ENCODE results near the gene PDE7B. TPM values are rescaled to one million over a fixed set of nuclear protein-coding genes. Genes with fewer than 3 reads are reported as not detected.

PDE7B gene
- total and polyA plus RNA-seq, 4 donors: 1.0 to 6.9 (median 3.8) TPM

DNA sequence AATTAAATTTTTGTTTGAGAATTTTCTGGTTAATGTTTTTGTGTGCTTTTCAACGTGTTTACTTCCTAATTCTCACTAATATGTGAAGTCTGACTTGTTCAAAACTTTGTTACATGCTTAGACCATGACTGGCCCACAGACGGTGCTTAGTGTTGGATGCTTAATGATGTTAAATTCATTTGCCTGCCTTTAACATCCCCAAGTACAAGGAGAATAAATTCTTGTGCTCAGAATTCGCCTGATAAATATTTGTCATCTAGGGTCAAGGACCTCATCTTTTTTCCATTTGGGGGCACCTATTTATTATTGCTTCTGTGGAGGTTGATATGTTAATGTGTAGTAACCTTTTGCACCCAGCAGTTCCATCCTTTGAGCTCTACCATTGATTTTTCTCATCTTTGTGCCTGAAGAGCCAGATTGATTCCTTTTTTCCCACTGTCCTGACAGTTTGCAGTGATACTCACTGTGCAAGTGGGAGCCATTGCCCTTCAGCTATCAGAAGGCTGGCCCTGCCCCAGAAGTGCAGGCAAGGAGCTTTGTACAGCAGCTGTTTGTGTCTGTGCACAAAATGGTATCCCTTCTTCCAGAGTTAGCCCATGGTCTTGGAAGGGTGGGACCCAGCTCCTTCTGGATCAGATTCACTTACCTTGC lies 170.8 kb downstream of the PDE7B start:
- no peaks in the 10 kb centered on the region for H3K36me3 ChIP-seq (ENCODE audit: control insufficient read depth in 1 of 2, insufficient read depth in 2 of 2, low read length in 1 of 2)
- DNase-seq: no peak
- intact Hi-C loops (cut with DNase I): no loop called here
- H3K27ac ChIP-seq (ENCODE audit: low read depth in 1 of 2, low read length in 2 of 2): no peak overlapping the region
- no peak overlapping the region for H3K4me3 ChIP-seq (ENCODE audit: low read length in 2 of 2)
- H3K27me3 ChIP-seq (ENCODE audit: control insufficient read depth in 1 of 2, insufficient read depth in 2 of 2, low read length in 1 of 2): no peaks in the 10 kb centered on the region
- 82 to 99% methylated on average over 3 of the region's 3 CpGs for WGBS, 2 donors
- no peaks in the 10 kb centered on the region for H3K9me3 ChIP-seq (ENCODE audit: control insufficient read depth, low read length)
- H3K4me1 ChIP-seq (ENCODE audit: control insufficient read depth in 1 of 2, insufficient read depth in 2 of 2, low read length in 2 of 2): no peaks in the 10 kb centered on the region
- no peak for ATAC-seq (ENCODE audit: low FRiP score)

DNA sequence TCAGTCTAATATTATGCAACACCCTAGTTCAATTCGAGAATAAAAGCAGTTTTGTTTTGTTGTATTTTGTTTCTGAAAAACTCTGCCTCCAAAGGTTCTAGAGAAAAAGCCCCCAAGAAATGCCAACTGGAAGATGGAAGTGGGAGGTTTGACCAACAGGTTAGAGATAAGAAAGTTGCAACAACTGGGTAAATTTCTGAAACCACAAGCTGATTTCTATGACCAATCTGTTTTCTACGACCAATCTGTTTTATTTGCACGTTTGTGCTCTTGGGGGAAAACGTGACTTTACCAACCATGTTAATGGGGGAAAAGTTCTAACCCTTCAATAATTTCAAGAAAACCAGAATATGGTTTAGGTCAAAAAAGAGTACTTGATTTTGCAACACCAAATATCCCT lies 173.2 kb downstream of the PDE7B start:
- ATAC-seq (ENCODE audit: low FRiP score) (no peak), DNase-seq (no peak)
- WGBS, 2 donors: 93 to 95% methylated on average over 4 of the region's 4 CpGs
- Histone ChIP-seq H3K4me3 (ENCODE audit: low read length in 2 of 2) (no peak overlapping the region), H3K9me3 (ENCODE audit: control insufficient read depth, low read length) (no peaks in the 10 kb centered on the region), H3K27me3 (ENCODE audit: control insufficient read depth in 1 of 2, insufficient read depth in 2 of 2, low read length in 1 of 2) (no peaks in the 10 kb centered on the region), H3K27ac (ENCODE audit: low read depth in 1 of 2, low read length in 2 of 2) (no peak overlapping the region), H3K36me3 (ENCODE audit: control insufficient read depth in 1 of 2, insufficient read depth in 2 of 2, low read length in 1 of 2) (no peaks in the 10 kb centered on the region), H3K4me1 (ENCODE audit: control insufficient read depth in 1 of 2, insufficient read depth in 2 of 2, low read length in 2 of 2) (no peaks in the 10 kb centered on the region)
- intact Hi-C loops (cut with DNase I): no loop called here

DNA sequence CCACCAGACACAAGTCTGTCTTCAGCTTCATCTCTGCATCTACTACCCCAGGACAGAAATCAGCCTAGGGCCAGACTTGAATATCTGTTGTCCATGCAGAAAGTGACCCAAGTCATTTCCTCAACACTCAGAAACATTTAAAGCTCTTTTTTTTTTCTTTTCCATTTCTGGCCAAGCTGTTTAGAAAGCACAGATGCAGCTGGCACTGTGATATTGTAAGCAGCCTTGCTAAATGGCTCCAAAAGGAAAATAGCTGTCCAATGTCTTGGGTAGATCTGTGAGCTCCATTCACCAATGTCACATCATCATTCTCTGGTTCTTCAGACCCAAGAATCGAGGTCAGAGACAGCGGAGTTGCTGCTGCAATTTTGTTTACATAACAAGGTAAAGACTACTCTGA lies 174.2 kb downstream of the PDE7B start:
- intact Hi-C loops (cut with DNase I): no loop called here
- Histone ChIP-seq H3K27ac (ENCODE audit: low read depth in 1 of 2, low read length in 2 of 2) (no peak overlapping the region), H3K36me3 (ENCODE audit: control insufficient read depth in 1 of 2, insufficient read depth in 2 of 2, low read length in 1 of 2) (no peaks in the 10 kb centered on the region), H3K9me3 (ENCODE audit: control insufficient read depth, low read length) (no peaks in the 10 kb centered on the region), H3K4me3 (ENCODE audit: low read length in 2 of 2) (no peak overlapping the region), H3K27me3 (ENCODE audit: control insufficient read depth in 1 of 2, insufficient read depth in 2 of 2, low read length in 1 of 2) (no peaks in the 10 kb centered on the region), H3K4me1 (ENCODE audit: control insufficient read depth in 1 of 2, insufficient read depth in 2 of 2, low read length in 2 of 2) (no peaks in the 10 kb centered on the region)
- ATAC-seq (ENCODE audit: low FRiP score): no peak
- no peak for DNase-seq
- 76 to 78% methylated on average over 2 of the region's 2 CpGs for WGBS, 2 donors

DNA sequence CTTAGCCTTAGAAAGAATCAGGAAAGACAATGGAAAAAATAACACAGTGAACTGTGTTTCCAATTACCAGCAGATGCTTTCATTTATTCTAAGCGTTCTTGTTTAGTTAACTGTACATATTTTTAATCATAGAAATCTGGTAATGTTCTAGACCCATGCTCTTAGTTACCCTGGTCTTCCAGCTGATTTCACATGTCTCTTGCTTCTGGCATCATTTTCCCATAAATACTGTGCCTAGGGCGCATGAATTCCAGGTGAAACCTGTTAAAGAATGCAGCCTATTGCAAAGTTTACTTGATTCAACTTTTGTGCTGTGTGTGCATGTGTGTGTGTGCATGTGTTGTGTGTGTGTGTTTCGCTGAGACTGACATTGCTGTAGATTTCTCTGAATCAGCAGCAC lies 178.6 kb downstream of the PDE7B start:
- intact Hi-C loops (cut with DNase I): no loop called here
- Histone ChIP-seq H3K4me3 (ENCODE audit: low read length in 2 of 2) (no peak overlapping the region), H3K36me3 (ENCODE audit: control insufficient read depth in 1 of 2, insufficient read depth in 2 of 2, low read length in 1 of 2) (no peaks in the 10 kb centered on the region), H3K9me3 (ENCODE audit: control insufficient read depth, low read length) (no peaks in the 10 kb centered on the region), H3K27me3 (ENCODE audit: control insufficient read depth in 1 of 2, insufficient read depth in 2 of 2, low read length in 1 of 2) (no peaks in the 10 kb centered on the region), H3K4me1 (ENCODE audit: control insufficient read depth in 1 of 2, insufficient read depth in 2 of 2, low read length in 2 of 2) (no peaks in the 10 kb centered on the region), H3K27ac (ENCODE audit: low read depth in 1 of 2, low read length in 2 of 2) (no peak overlapping the region)
- ATAC-seq (ENCODE audit: low FRiP score): no peak
- 83 to 84% methylated on average over 3 of the region's 3 CpGs for WGBS, 2 donors
- DNase-seq: no peak

DNA sequence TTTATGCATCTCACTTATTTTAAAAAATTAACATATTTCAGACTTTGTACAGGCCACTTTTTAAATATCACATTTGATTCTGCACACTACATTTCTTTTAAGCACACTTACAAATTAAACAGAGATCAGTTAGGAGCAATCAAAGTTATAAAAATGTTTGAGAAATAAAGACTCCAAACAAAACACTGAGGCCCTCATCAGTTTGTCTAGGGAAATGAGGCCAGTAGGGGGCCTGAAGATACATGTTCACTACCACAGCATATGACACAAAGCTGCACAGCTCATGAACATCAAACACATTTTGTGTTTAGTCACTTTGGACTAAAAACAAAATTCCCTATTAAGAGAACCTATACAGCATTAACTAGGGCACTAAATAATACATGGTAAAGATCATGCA lies 180.5 kb downstream of the PDE7B start:
- Histone ChIP-seq H3K4me3 (ENCODE audit: low read length in 2 of 2) (no peak overlapping the region), H3K4me1 (ENCODE audit: control insufficient read depth in 1 of 2, insufficient read depth in 2 of 2, low read length in 2 of 2) (no peaks in the 10 kb centered on the region), H3K36me3 (ENCODE audit: control insufficient read depth in 1 of 2, insufficient read depth in 2 of 2, low read length in 1 of 2) (no peaks in the 10 kb centered on the region), H3K9me3 (ENCODE audit: control insufficient read depth, low read length) (no peaks in the 10 kb centered on the region), H3K27ac (ENCODE audit: low read depth in 1 of 2, low read length in 2 of 2) (no peak overlapping the region), H3K27me3 (ENCODE audit: control insufficient read depth in 1 of 2, insufficient read depth in 2 of 2, low read length in 1 of 2) (no peaks in the 10 kb centered on the region)
- intact Hi-C loops (cut with DNase I): no loop called here
- no peak for ATAC-seq (ENCODE audit: low FRiP score)
- DNase-seq: no peak

DNA sequence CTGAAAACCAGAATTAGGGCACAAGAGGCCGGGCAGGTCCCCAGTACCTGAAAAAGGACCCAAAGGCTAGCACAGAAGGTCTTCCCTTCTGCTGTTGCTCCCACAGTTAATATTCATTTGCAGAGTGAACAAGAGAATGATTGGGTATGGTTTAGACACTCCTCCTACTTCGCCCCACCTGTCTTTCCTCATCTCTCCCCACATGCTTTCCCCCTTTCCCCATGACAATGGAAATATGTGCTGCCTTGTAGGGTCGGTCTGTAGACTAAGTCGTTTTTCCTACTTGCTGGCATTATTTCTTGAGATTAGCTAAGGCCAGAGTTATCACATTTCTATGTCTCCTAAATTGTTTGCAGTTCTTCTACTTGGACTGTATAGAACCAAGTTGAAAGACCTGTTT lies 181.9 kb downstream of the PDE7B start:
- Histone ChIP-seq H3K27me3 (ENCODE audit: control insufficient read depth in 1 of 2, insufficient read depth in 2 of 2, low read length in 1 of 2) (no peaks in the 10 kb centered on the region), H3K27ac (ENCODE audit: low read depth in 1 of 2, low read length in 2 of 2) (no peak overlapping the region), H3K4me3 (ENCODE audit: low read length in 2 of 2) (no peak overlapping the region), H3K4me1 (ENCODE audit: control insufficient read depth in 1 of 2, insufficient read depth in 2 of 2, low read length in 2 of 2) (no peaks in the 10 kb centered on the region), H3K36me3 (ENCODE audit: control insufficient read depth in 1 of 2, insufficient read depth in 2 of 2, low read length in 1 of 2) (no peaks in the 10 kb centered on the region), H3K9me3 (ENCODE audit: control insufficient read depth, low read length) (no peaks in the 10 kb centered on the region)
- intact Hi-C loops (cut with DNase I): no loop called here
- 67 to 70% methylated on average over 4 of the region's 4 CpGs for WGBS, 2 donors
- ATAC-seq (ENCODE audit: low FRiP score): no peak
- DNase-seq: no peak

DNA sequence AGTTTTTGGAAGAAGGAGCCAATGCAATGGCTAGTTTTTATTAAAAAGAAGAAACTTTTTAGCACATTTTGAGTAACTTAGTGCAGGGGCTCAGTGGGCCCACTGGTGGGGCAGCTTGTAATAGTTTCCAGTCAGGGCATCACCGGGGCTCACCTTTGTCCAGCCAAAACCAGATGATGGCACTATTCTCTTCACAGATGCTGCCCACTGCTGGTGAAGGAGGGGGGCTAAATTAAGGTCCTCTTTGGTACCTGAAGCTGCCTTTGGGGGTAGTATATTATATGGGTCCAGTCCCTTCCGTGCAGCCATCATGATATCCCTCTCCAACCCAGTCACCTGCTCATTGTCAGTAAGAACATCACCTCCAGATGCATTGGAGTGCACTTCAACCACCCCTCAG lies 182.9 kb downstream of the PDE7B start:
- H3K27ac ChIP-seq (ENCODE audit: low read depth in 1 of 2, low read length in 2 of 2): no peak overlapping the region
- no peak for DNase-seq
- no peaks in the 10 kb centered on the region for H3K36me3 ChIP-seq (ENCODE audit: control insufficient read depth in 1 of 2, insufficient read depth in 2 of 2, low read length in 1 of 2)
- no peak overlapping the region for H3K4me3 ChIP-seq (ENCODE audit: low read length in 2 of 2)
- WGBS, 2 donors: 99 to 100% methylated on average over 2 of the region's 2 CpGs
- no peaks in the 10 kb centered on the region for H3K9me3 ChIP-seq (ENCODE audit: control insufficient read depth, low read length)
- no peaks in the 10 kb centered on the region for H3K4me1 ChIP-seq (ENCODE audit: control insufficient read depth in 1 of 2, insufficient read depth in 2 of 2, low read length in 2 of 2)
- no peak for ATAC-seq (ENCODE audit: low FRiP score)
- intact Hi-C loops (cut with DNase I): no loop called here
- H3K27me3 ChIP-seq (ENCODE audit: control insufficient read depth in 1 of 2, insufficient read depth in 2 of 2, low read length in 1 of 2): no peaks in the 10 kb centered on the region

DNA sequence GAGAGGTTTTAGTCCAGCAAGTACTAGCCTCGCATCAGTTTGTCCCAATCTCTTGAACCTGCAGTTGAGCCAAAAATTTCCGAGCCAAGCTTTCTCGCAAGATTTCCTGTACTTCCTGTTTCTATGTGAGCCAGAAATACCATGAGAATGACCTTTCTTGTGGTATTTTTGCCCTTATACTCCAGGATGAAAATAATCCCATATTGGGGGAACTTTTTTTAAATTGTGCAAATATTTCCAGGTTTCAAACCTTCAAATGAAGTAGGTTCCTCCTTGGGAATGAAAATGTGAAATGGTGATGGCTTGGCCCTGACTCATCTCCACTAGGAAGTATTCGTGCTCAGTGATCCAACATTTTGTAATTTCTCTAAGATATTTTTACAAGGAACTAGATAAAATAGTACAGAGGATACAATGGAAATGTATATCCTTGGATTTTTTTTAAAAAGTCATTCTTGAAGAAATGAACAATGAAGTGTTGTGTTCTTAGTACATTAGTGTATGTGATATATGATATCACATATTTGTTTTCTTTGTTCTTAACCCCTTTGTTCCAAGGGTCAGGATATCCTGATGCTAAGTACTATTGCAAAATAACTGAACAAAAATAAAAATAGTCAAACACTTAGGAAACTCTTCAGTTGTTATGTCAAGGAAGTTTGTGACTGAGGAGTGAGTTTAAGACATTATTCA lies 184.0 kb downstream of the PDE7B start:
- Histone ChIP-seq H3K9me3 (ENCODE audit: control insufficient read depth, low read length) (peaks cover 1% of the 10 kb centered on the region), H3K4me1 (ENCODE audit: control insufficient read depth in 1 of 2, insufficient read depth in 2 of 2, low read length in 2 of 2) (no peaks in the 10 kb centered on the region), H3K4me3 (ENCODE audit: low read length in 2 of 2) (no peak overlapping the region), H3K27ac (ENCODE audit: low read depth in 1 of 2, low read length in 2 of 2) (no peak overlapping the region), H3K36me3 (ENCODE audit: control insufficient read depth in 1 of 2, insufficient read depth in 2 of 2, low read length in 1 of 2) (no peaks in the 10 kb centered on the region), H3K27me3 (ENCODE audit: control insufficient read depth in 1 of 2, insufficient read depth in 2 of 2, low read length in 1 of 2) (no peaks in the 10 kb centered on the region)
- no peak for DNase-seq
- WGBS, 2 donors: 9 to 10% methylated on average over 4 of the region's 4 CpGs
- no peak for ATAC-seq (ENCODE audit: low FRiP score)
- intact Hi-C loops (cut with DNase I): no loop called here

DNA sequence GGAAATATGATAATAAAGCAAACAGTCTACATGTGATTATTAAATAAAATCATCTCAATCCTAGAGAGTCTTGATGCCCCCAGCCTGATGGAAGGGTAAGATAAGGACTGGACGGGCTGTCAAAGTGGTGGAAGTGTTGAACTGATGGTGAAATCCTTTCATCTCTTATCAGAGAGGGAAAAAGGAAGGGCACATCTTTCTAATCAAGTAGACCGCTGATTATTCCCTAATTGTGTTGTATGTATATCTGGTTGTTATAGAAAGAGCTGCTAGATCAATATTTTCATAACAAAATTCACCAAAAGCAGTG lies 184.5 kb downstream of the PDE7B start:
- Histone ChIP-seq H3K4me1 (ENCODE audit: control insufficient read depth in 1 of 2, insufficient read depth in 2 of 2, low read length in 2 of 2) (no peaks in the 10 kb centered on the region), H3K4me3 (ENCODE audit: low read length in 2 of 2) (no peak overlapping the region), H3K9me3 (ENCODE audit: control insufficient read depth, low read length) (peaks cover 1% of the 10 kb centered on the region), H3K27ac (ENCODE audit: low read depth in 1 of 2, low read length in 2 of 2) (no peak overlapping the region), H3K27me3 (ENCODE audit: control insufficient read depth in 1 of 2, insufficient read depth in 2 of 2, low read length in 1 of 2) (no peaks in the 10 kb centered on the region), H3K36me3 (ENCODE audit: control insufficient read depth in 1 of 2, insufficient read depth in 2 of 2, low read length in 1 of 2) (no peaks in the 10 kb centered on the region)
- no peak for DNase-seq
- ATAC-seq (ENCODE audit: low FRiP score): no peak
- WGBS, 2 donors: 94 to 96% methylated on average over 2 of the region's 2 CpGs
- intact Hi-C loops (cut with DNase I): no loop called here
